ENCODE data around the gene ATF2. TPM values are rescaled to one million over a fixed set of nuclear protein-coding genes. Genes with fewer than 3 reads are reported as not detected.

ATF2 gene
- total RNA-seq, 1 experiment from 2014 or later = 39.9 TPM

- Mint-ChIP-seq H3K4me1 (peaks cover 19% of the 10 kb centered on the region), H3K9me3 (no peaks in the 10 kb centered on the region), H3K27me3 (ENCODE audit: low read depth) (no peaks in the 10 kb centered on the region), H3K27ac (no peak overlapping the region; the same call in 1 of the 2 replicates), H3K4me3 (no peak overlapping the region), H3K36me3 (peaks cover 7% of the 10 kb centered on the region)
- ChIA-PET POLR2A (no interaction called here), CTCF (interaction anchor here (1.5 kb wide), 1 partner anchor 111 kb away, joined by 4 read pairs; no protein-coding TSS in a partner anchor)
- DNase-seq (ENCODE audit: low spot score) (no peak), ATAC-seq (no peak)
- TF ChIP-seq STAT6 (CRISPR knock-in tag; conservative IDR thresholded peaks at IDR 0.05; ENCODE audit: low read depth) = no peak
- TF ChIP-seq ZSCAN18 (CRISPR knock-in tag; IDR thresholded peaks at IDR 0.05) = no peak
- TF ChIP-seq NR1H2 (CRISPR knock-in tag; IDR thresholded peaks at IDR 0.05) = no peak
- TF ChIP-seq MAX (CRISPR knock-in tag; IDR thresholded peaks at IDR 0.05) = no peak
- no peak for TF ChIP-seq MXD4 (CRISPR knock-in tag; IDR thresholded peaks at IDR 0.05; ENCODE audit: borderline replicate concordance)
- no peak for TF ChIP-seq CBFB (CRISPR knock-in tag; IDR thresholded peaks at IDR 0.05; ENCODE audit: low read depth)
- no peak for TF ChIP-seq E2F1 (CRISPR knock-in tag; IDR thresholded peaks at IDR 0.05)
- no peak for TF ChIP-seq ATF2 (CRISPR knock-in tag; IDR thresholded peaks at IDR 0.05; ENCODE audit: borderline replicate concordance, low read depth)
These were observed 27.7 kb downstream of the ATF2 start for GRCh38 chr2:175140332-175140731.

- peaks cover 24% of the 10 kb centered on the region for H3K4me1 Mint-ChIP-seq
- no peak overlapping the region for H3K4me3 Mint-ChIP-seq
- TF ChIP-seq AR (CRISPR knock-in tag; IDR thresholded peaks at IDR 0.05) (no peak), SMAD4 (CRISPR knock-in tag; IDR thresholded peaks at IDR 0.05) (no peak), JUN (CRISPR knock-in tag; IDR thresholded peaks at IDR 0.05) (no peak), ATF3 (CRISPR knock-in tag; conservative IDR thresholded peaks at IDR 0.05) (no peak), MLX (CRISPR knock-in tag; IDR thresholded peaks at IDR 0.05) (no peak)
- ChIA-PET CTCF (interaction anchor here (1.2 kb wide), 1 partner anchor 389 kb away, joined by 5 read pairs; no protein-coding TSS in a partner anchor), POLR2A (no interaction called here)
- no peaks in the 10 kb centered on the region for H3K27me3 Mint-ChIP-seq (ENCODE audit: low read depth)
- ATAC-seq (no peak), DNase-seq (ENCODE audit: low spot score) (no peak)
- H3K9me3 Mint-ChIP-seq = no peaks in the 10 kb centered on the region
- no peak overlapping the region; the same call in 1 of the 2 replicates for H3K27ac Mint-ChIP-seq
- H3K36me3 Mint-ChIP-seq = peaks cover 17% of the 10 kb centered on the region
These were observed 30.2 kb downstream of the ATF2 start for GRCh38 chr2:175137793-175138192.

All from WTC11 (cell line).